T-helper 1 cell (primary cell): ENCODE data around the gene DNAH11.
"Not testable (repeated sequence)": the region's sequence is repeated elsewhere in the genome, so short reads cannot be mapped to it uniquely, and the experiment has no call there.

Experiments
- DNase-seq, 5 donors: peaks; one replicate each; pipeline ENCODE4 v3.0.0-alpha.2; 2012 to 2020

DNAH11 gene

DNA sequence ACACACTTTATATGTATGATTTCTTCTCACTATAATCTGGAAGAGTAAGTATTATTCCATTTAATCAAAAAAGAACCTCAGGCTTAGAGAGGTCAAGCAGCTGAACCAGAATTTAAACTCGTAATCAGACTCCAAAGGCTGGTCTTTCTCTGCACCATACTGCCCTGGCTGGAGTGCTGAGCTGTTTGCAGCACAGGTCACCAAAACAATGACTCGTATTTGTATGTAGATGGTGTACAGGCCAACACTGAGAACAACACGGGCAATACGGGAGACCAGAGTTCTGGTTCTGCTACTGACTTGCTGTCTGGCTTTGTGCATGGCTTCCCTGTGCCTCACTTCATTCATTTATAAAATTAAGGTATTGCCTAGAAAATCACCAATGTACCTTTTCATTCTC is 344.9 kb downstream of the DNAH11 start:
- DNase-seq: no peak

DNA sequence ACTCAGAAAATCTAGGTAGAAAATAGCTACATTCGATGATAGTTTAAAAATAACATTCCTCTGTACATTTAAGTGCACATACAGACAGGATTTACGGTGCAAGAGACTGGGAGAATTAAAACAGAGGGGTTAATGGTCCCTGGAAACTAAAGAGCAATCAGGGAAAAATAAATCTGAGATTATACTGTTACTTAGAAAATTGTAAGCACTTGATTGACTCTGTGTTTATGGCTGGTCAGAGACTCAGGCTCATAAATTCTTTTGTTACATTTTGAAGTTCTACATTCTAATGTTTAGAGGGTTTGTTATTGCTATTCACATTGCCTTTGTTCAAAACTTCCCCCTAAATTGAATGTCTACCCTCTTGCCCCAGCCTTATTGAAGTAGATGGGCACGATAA is 348.5 kb downstream of the DNAH11 start:
- no peak for DNase-seq

DNA sequence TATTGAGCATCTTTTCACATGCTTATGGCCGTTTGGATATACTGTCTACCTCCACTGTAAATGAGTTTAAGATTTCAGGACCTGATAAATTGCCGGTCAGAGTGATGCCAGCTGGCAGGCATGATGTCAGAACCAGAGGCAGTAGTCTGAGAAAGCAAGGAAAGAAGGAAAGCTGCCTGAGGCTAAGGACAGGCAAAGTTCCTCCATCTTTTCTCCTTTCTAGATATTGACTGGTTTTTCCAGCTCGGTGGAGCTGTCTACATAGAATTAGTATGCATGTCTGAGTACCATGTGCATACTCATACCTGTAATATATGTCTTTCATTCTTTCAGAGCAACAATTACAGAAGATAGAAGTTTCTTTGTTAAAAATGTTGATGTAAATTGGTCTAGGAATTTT is 350.6 kb downstream of the DNAH11 start:
- no peak for DNase-seq

GRCh38 chr7:21898265-21898930 is 355.6 kb downstream of the DNAH11 start:
- DNase-seq: peak in 1 of 5 donors; percentile 57

- no peak for DNase-seq
These were observed 359.4 kb downstream of the DNAH11 start for GRCh38 chr7:21902240-21902639.

GRCh38 chr7:21903020-21903786 is 360.4 kb downstream of the DNAH11 start:
- no peak for DNase-seq

DNA sequence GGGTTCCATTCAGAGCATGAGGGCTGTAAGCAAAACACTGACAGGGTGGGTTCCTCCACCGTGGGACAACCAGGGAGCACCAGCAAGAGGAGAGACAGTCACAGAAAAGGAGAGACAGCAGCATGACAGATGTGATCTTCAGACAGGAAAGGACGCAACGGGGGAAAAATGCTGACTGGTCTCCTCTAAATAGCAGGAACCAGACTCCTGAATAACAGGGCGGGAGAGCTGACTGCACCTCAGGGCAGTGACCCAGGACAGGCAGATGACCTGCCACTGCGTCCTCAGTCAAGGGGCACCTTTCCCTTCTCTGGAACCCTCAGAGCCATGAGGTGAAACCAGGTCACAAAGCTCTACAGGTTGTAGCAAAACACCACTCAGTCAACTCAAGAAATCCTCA is 365.9 kb downstream of the DNAH11 start:
- no peak for DNase-seq

DNA sequence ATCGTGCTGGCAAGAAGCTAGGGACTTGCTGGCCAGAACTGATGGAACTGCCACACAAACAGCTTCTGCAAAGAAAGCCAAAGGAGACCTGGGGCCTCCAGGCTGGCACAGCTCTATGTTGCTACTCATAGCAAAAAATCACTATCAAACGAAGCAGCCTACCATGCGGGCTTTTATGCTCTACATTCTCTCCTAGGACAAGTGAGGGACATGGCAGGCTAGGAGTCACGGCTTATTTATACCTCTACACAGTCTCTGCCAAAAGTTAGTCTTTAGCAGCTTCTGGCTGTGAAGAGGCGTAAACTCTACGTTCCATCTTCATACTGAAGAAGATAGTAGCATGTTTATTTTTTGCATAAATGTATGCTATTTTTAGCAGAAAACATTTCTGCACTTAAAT is 367.4 kb downstream of the DNAH11 start:
- DNase-seq: no peak

- DNase-seq: no peak
These were observed 368.6 kb downstream of the DNAH11 start for GRCh38 chr7:21911341-21911875.

DNA sequence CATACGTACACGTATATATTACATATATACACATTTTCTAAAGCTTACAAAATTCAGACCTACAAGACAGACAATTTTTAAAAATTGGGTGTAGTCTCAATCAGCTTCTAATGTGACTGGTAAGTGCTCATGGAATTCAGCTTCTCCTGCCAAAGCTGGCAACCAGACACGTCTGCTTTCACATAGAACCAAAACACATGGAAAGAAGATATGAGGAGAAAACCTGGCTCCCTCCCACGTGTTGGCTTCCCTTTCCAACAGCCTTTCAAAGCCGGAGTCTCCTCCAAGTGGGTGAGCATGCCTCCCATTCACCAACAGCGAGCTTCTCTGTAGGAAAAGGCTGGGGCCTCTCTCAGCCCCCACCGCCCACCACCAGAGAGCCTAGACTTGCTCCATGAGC is 369.5 kb downstream of the DNAH11 start:
- no peak for DNase-seq

GRCh38 chr7:21912931-21913780 is 370.3 kb downstream of the DNAH11 start:
- DNase-seq: no peak

GRCh38 chr7:21914671-21915070 is 371.8 kb downstream of the DNAH11 start:
- DNase-seq: no peak

DNA sequence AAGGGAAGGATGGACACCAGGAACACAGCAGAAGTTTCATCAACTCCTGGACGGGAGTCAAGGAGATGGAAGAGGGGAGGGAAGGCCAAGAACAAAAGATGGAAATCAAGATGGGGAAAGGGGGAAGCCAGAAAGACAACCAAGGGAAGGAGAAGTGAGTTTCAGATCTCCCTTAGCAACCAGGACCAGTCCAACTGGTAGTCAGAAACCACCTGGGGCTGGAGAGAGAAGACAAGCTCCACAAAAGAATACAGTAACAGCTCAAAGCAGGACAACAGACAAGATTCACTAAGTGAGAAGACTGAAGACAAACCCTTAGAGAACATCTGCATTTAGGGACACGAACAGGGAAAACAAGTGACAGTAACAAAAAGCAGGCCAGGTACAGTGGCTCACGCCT is 372.3 kb downstream of the DNAH11 start:
- DNase-seq: no peak

DNA sequence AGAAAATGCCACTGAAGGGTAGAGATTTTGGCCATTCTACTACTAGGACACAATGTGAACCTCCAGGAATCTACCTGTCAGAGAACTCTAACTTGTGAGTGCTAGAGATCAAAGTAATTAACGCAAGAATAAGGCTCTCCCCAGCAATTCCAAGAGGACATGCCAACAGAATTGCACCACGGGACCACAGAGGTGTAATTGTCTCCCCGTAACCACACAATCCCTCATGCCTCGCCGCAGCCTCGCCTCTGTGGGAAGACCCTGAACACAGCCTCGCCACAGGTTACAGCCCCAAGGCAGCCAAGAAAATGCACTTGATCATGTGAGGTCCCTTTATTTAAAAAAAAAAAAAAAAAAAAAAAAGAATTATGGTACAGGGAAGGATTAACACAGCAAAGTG is 373.3 kb downstream of the DNAH11 start:
- no peak for DNase-seq

DNA sequence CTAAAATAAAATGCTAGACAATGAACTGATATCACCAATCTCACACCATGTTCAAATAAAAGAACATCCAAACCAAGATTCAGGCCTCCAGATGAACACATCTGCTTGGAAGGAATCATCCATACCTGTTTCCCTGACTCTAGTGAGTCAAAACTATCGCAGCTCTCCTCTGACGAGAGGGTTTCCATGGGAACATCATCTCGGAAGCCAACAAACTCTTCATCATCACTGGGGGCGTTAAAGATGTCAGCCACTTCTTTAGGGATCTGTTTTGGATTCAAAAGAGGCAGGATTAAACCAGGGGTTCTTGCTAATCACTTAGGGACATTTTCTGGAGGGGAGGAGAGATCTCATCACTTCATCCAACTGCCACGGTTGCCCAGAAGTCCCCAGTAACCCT is 373.8 kb downstream of the DNAH11 start:
- DNase-seq: no peak

- no peak for DNase-seq
These were observed 375.4 kb downstream of the DNAH11 start for GRCh38 chr7:21918216-21918615.

DNA sequence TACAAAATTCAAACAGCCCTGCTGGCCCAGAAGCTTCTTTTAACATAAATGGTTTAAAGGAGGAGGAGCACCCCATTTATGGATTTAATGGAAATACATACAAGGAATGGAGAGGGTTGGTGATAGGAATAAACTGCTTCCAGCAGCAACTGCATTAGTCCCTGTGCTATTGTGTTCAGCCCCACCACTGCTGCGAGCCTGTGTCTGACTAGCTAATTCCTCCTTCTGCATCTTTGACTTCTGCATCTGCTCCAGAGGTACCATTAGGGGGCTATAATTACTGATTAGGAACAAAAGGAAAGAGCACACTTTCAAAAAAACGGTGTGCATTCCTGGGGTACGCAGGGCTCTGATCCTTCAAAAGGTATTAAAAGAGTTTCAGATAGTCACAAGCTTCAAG is 378.1 kb downstream of the DNAH11 start:
- no peak for DNase-seq

DNA sequence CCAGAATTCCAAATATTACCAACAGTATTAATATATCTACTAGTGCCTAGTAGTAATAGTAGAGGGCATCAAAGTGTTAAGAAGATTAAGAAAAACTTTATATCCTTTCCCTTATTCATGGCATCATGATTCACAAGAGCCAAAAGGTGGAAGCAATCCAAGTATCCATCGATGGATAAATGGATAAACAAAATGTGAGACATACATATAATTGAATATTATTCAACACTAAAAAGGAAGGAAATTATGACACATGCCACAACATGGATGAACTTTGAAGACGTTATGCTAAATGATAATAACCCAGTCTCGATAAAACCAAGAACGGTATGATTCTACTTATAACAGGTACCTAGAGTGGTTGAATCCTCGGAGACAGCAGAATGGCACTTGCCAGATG is 379.8 kb downstream of the DNAH11 start:
- no peak for DNase-seq

- DNase-seq: no peak
These were observed 380.8 kb downstream of the DNAH11 start for GRCh38 chr7:21923658-21924057.

DNA sequence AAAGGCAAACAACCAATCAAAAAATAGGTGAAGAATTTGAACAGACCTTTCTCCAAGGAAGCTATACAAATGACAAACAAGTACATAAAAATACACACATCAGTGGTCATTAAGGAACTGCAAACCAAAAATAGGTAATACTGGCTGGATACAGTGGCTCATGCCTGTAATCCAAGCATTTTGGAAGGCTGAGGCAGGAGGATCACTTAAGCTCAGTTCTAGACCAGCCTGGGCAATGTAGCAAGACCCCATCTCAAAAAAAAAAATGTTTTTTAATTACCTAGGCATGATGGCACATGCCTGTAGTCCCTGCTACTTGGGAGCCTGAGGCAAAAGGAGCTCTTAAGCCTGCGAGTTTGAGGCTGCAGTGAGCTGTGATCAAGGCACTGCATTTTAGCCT is 383.6 kb downstream of the DNAH11 start:
- no peak for DNase-seq

DNA sequence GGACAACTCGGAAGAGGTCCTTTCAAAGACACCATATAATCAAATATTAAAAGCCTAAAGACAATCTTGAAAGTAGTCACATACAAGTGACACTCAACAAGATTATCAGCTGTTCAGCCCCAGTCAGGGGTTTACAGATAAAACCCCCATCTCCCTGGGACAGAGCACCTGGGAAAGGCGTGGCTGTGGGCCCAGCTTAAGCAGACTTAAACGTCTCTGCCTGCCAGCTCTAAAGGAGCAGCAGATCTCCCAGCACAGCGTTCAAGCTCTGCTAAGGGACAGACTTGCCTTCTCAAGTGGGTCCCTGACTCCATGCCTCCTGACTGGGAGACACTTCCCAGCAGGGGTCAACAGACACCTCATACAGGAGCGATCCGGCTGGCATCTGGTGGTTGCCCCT is 384.9 kb downstream of the DNAH11 start:
- DNase-seq: no peak

DNA sequence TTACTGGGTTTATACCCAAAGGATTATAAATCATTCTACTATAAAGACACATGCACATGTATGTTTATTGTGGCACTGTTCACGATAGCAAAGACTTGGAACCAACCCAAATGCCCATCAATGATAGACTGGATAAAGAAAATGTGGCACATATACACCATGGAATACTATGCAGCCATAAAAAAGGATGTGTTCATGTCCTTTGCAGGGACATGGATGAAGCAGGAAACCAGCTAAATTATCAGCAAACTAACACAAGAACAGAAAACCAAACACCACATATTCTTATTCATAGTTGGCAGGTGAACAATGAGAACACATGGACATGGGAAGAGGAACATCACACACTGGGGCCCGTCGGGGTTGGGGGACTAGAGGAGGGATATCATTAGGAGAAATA is 390.5 kb downstream of the DNAH11 start:
- DNase-seq: not testable (repeated sequence)

DNA sequence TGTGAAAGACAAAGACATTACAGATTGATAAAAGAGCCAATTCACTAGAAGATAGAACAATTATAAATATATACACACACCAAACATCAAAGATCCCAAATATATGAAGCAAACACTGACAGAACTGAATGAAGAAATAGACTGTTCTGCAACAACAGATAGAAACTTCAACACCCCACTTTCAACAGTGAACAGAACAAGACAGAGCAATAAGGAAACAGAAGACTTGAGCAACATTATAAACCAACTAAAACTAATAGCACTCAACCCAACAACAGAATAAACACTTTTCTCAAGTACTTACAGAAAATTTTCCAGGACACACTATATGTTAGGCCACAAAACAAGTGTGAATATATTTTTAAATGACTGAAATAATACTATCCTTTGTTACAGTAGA is 392.0 kb downstream of the DNAH11 start:
- no peak for DNase-seq
